CD14-positive monocyte (primary cell): ENCODE results near the gene OR2AG2. TPM values are rescaled to one million over a fixed set of nuclear protein-coding genes. Genes with fewer than 3 reads are reported as not detected.

Source experiments
- DNase-seq, 3 donors: peaks; one replicate each; pipeline ENCODE4 v3.0.0-alpha.2; 2011 to 2022
- H2AFZ ChIP-seq: 2 replicates; pipeline ENCODE4 v1.6.0; 2012; ENCODE audit warnings: mild to moderate bottlenecking, low read depth, low read length, inconsistent platforms; ENCODE audit not compliant: insufficient read depth, poor library complexity, severe bottlenecking
- H3K27ac ChIP-seq, 2 donors: 1 replicate in 1 of 2; 2 replicates in 1 of 2; pipeline ENCODE4 v1.5.1; 2012 to 2013; ENCODE audit warnings: low read length in 2 of 2, control low read depth in 1 of 2, inconsistent platforms in 1 of 2, low read depth in 1 of 2, mild to moderate bottlenecking in 1 of 2
- H3K27me3 ChIP-seq, 2 donors: one replicate each; pipeline versions ENCODE4 v1.6.0 to v1.6.1; 2011 to 2013; ENCODE audit warnings: low read length in 2 of 2; ENCODE audit not compliant: control insufficient read depth in 2 of 2, insufficient read depth in 2 of 2
- H3K36me3 ChIP-seq, 2 donors: replicated peaks in 1 of 2; 1 replicate in 1 of 2; 2 replicates in 1 of 2; pipeline versions ENCODE4 v1.5.1 to v1.6.1; 2012 to 2013; ENCODE audit warnings: low read length in 2 of 2, control low read depth in 1 of 2, inconsistent platforms in 1 of 2, mild to moderate bottlenecking in 1 of 2; ENCODE audit not compliant: insufficient read depth in 2 of 2, control insufficient read depth in 1 of 2
- H3K4me1 ChIP-seq, 2 donors: 1 replicate in 1 of 2; 2 replicates in 1 of 2; pipeline versions ENCODE4 v1.5.1 to v1.6.1; 2012 to 2013; ENCODE audit warnings: low read length in 2 of 2, control low read depth in 1 of 2, inconsistent platforms in 1 of 2, mild to moderate bottlenecking in 1 of 2, moderate library complexity in 1 of 2; ENCODE audit not compliant: insufficient read depth in 2 of 2, control insufficient read depth in 1 of 2
- H3K4me2 ChIP-seq: replicated peaks from 2 replicates; pipeline ENCODE3; 2012; ENCODE audit warnings: low read length, moderate library complexity, mild to moderate bottlenecking; ENCODE audit not compliant: poor library complexity, severe bottlenecking; ENCODE audit errors: extremely low read depth
- H3K4me3 ChIP-seq, 3 experiments: fragments of 200-600 bp in 1 of 3; sonication (generic) in 1 of 3; replicated peaks in 1 of 3; 1 replicate in 2 of 3; 2 replicates in 1 of 3; pipeline ENCODE4 v1.5.1; 2011 to 2013; ENCODE audit warnings: low read length in 3 of 3, mild to moderate bottlenecking in 3 of 3, control low read depth in 2 of 3, low read depth in 2 of 3, inconsistent platforms in 1 of 3, moderate library complexity in 1 of 3
- H3K79me2 ChIP-seq: 2 replicates; pipeline ENCODE4 v1.6.0; 2012; ENCODE audit warnings: mild to moderate bottlenecking, control low read depth, inconsistent platforms, low read length, moderate library complexity; ENCODE audit not compliant: insufficient read depth
- H3K9ac ChIP-seq: 2 replicates; pipeline ENCODE4 v1.6.0; 2017; ENCODE audit warnings: low read length, mild to moderate bottlenecking; ENCODE audit not compliant: insufficient read depth, poor library complexity, severe bottlenecking
- H3K9me3 ChIP-seq, 2 donors: replicated peaks in 1 of 2; 1 replicate in 1 of 2; 2 replicates in 1 of 2; pipeline versions ENCODE4 v1.5.1 to v1.6.1; 2012 to 2013; ENCODE audit warnings: low read length in 2 of 2, control low read depth in 1 of 2; ENCODE audit not compliant: control insufficient read depth in 1 of 2, insufficient read depth in 1 of 2
- H4K20me1 ChIP-seq: 2 replicates; pipeline ENCODE4 v1.6.0; 2012; ENCODE audit warnings: mild to moderate bottlenecking, low read length, control low read depth, moderate library complexity; ENCODE audit not compliant: insufficient read depth
- H3K27ac Mint-ChIP-seq, 7 donors: one replicate each; pipeline ENCODE4 v1.8.0; 2020; ENCODE audit warnings: mild to moderate bottlenecking in 7 of 7, mixed read lengths in 7 of 7, moderate library complexity in 6 of 7, inconsistent platforms in 2 of 7
- H3K27me3 Mint-ChIP-seq, 3 donors: one replicate each; pipeline ENCODE4 v1.8.0; 2021 to 2022; ENCODE audit warnings: low read depth in 3 of 3, mild to moderate bottlenecking in 3 of 3, mixed read lengths in 3 of 3, moderate library complexity in 3 of 3, inconsistent platforms in 1 of 3
- H3K36me3 Mint-ChIP-seq, 2 donors: one replicate each; pipeline ENCODE4 v1.8.0; 2020; ENCODE audit warnings: mixed read lengths in 2 of 2, inconsistent platforms in 1 of 2, mild to moderate bottlenecking in 1 of 2
- H3K4me1 Mint-ChIP-seq: one replicate; pipeline ENCODE4 v1.8.0; 2020; ENCODE audit warnings: mild to moderate bottlenecking, mixed read lengths
- H3K4me3 Mint-ChIP-seq, 2 donors: one replicate each; pipeline ENCODE4 v1.8.0; 2020; ENCODE audit warnings: mild to moderate bottlenecking in 2 of 2, mixed read lengths in 2 of 2, moderate library complexity in 1 of 2
- H3K9me3 Mint-ChIP-seq, 7 donors: one replicate each; pipeline ENCODE4 v1.8.0; 2020 to 2022; ENCODE audit warnings: mixed read lengths in 7 of 7, mild to moderate bottlenecking in 6 of 7, moderate library complexity in 6 of 7, inconsistent platforms in 2 of 7
- WGBS: methylation state at CpG from one replicate; pipeline ENCODE4 v1.1.5; 2013; ENCODE audit warnings: missing lambda C conversion rate; ENCODE audit not compliant: insufficient coverage; 5-methylcytosine and 5-hydroxymethylcytosine counted together
- intact Hi-C, 2 donors: fragments of 100-400 bp; cut with micrococcal nuclease; formaldehyde crosslinking; loops; one replicate each; pipeline versions ENCODE4 v1.15.0 to v1.15.1; 2023
- polyA plus RNA-seq, 3 donors: library from polyadenylated mRNA; depleted of rRNA in 1 of 3; unstranded in 2 of 3; stranded (reverse) in 1 of 3; fragments of 300-500 nt in 2 of 3; fragments of >200 nt in 1 of 3; fragmentation: Illumina TruSeq in 2 of 3; gene quantifications; 1 replicate in 2 of 3; 2 replicates in 1 of 3; pipeline ENCODE4 v1.2.3, GENCODE V29; 2012 to 2021
- TF ChIP-seq, protein P1 (sequence below): fragments of 200-600 bp; IDR thresholded peaks from one replicate; pipeline ENCODE4 v1.8.0; 2022; ENCODE audit warnings: antibody characterized with exemption, mild to moderate bottlenecking

Gene OR2AG2
- polyA plus RNA-seq, 3 donors, result not detected

- intact Hi-C loops, result loop anchor here in 1 of 2 donors (10.0 kb wide), 1 partner anchor 51 kb away; no protein-coding TSS in a partner anchor
- Mint-ChIP-seq H3K4me3 (no peak overlapping the region), H3K4me1 (no peaks in the 10 kb centered on the region), H3K27me3 (peaks cover 0 to 3% (median 0%) of the 10 kb centered on the region in 3 donors), H3K9me3 (peaks cover 0 to 6% (median 4%) of the 10 kb centered on the region in 7 donors), H3K36me3 (no peaks in the 10 kb centered on the region), H3K27ac (no peak overlapping the region)
- Histone ChIP-seq H3K27ac (no peak overlapping the region), H4K20me1 (no peaks in the 10 kb centered on the region), H3K4me1 (no peaks in the 10 kb centered on the region), H3K9ac (no peak overlapping the region), H3K27me3 (no peaks in the 10 kb centered on the region), H3K36me3 (no peaks in the 10 kb centered on the region), H3K9me3 (no peaks in the 10 kb centered on the region), H3K79me2 (no peaks in the 10 kb centered on the region), H2AFZ (no peak overlapping the region), H3K4me3 (no peak overlapping the region), H3K4me2 (no peak overlapping the region)
- TF ChIP-seq, protein P1, sequence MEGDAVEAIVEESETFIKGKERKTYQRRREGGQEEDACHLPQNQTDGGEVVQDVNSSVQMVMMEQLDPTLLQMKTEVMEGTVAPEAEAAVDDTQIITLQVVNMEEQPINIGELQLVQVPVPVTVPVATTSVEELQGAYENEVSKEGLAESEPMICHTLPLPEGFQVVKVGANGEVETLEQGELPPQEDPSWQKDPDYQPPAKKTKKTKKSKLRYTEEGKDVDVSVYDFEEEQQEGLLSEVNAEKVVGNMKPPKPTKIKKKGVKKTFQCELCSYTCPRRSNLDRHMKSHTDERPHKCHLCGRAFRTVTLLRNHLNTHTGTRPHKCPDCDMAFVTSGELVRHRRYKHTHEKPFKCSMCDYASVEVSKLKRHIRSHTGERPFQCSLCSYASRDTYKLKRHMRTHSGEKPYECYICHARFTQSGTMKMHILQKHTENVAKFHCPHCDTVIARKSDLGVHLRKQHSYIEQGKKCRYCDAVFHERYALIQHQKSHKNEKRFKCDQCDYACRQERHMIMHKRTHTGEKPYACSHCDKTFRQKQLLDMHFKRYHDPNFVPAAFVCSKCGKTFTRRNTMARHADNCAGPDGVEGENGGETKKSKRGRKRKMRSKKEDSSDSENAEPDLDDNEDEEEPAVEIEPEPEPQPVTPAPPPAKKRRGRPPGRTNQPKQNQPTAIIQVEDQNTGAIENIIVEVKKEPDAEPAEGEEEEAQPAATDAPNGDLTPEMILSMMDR, result peak; percentile 90
- WGBS, result 11% methylated on average over 1 of the region's 5 CpGs
- peak in 2 of 3 donors; percentile 37 to 45 for DNase-seq
Measured at GRCh38 chr11:6755303-6755952, 16.3 kb downstream of the OR2AG2 start.

GRCh38 chr11:6747097-6747668 is 24.6 kb downstream of the OR2AG2 start:
- Histone ChIP-seq H3K4me2 (peak overlapping the region; percentile 91), H4K20me1 (peaks cover 6% of the 10 kb centered on the region), H2AFZ (peak overlapping the region; percentile 89), H3K79me2 (peaks cover 32% of the 10 kb centered on the region), H3K36me3 (no peaks in the 10 kb centered on the region), H3K9me3 (no peaks in the 10 kb centered on the region), H3K4me3 (peak overlapping the region in 1 of 3 experiments; percentile 87), H3K27ac (peak overlapping the region in 1 of 2 donors; percentile 97), H3K4me1 (peaks cover 31 to 48% of the 10 kb centered on the region in 2 donors), H3K9ac (no peak overlapping the region), H3K27me3 (no peaks in the 10 kb centered on the region)
- WGBS, result no CpG with 5 or more reads among the region's 3 CpGs
- intact Hi-C loops, result no loop called here
- Mint-ChIP-seq H3K27me3 (no peaks in the 10 kb centered on the region), H3K36me3 (peaks cover 3% of the 10 kb centered on the region in 2 donors), H3K4me3 (no peak overlapping the region), H3K9me3 (peaks cover 0 to 6% (median 5%) of the 10 kb centered on the region in 7 donors), H3K27ac (no peak overlapping the region), H3K4me1 (no peaks in the 10 kb centered on the region)
- no peak for DNase-seq
- TF ChIP-seq, protein P1, result no peak
